K562 (cell line): Measurements from ENCODE around the gene GRK1.

Source experiments
- ARID2 ChIP-seq: fragments of 450-650 bp; IDR thresholded peaks from 2 replicates; pipeline ENCODE4 v1.6.1; 2017; ENCODE audit warnings: antibody characterized with exemption, mild to moderate bottlenecking
- CHD1 ChIP-seq: fragments of 200-600 bp; sonication (generic); IDR thresholded peaks from one replicate; pipeline ENCODE4 v1.6.1; 2012; ENCODE audit warnings: mild to moderate bottlenecking, moderate library complexity, low read length, inconsistent platforms
- FIP1L1 ChIP-seq: fragments of 200-400 bp; formaldehyde crosslinking; IDR thresholded peaks from 2 replicates; pipeline ENCODE4 v1.6.1; 2018; ENCODE audit warnings: mild to moderate bottlenecking, low read depth, low read length; ENCODE audit not compliant: poor library complexity, severe bottlenecking
- FOXP4 ChIP-seq: sonication (generic); formaldehyde crosslinking; IDR thresholded peaks from 2 replicates; pipeline ENCODE4 v1.8.0; 2022; ENCODE audit warnings: mild to moderate bottlenecking, missing genetic modification reagents, borderline replicate concordance
- STAG1 ChIP-seq: sonication (generic); formaldehyde crosslinking; IDR thresholded peaks from 2 replicates; pipeline ENCODE4 v1.5.0; 2020; ENCODE audit warnings: missing genetic modification reagents, borderline replicate concordance
- TBL1XR1 ChIP-seq, 2 experiments: IDR thresholded peaks; 2 replicates each; pipeline ENCODE4 v1.6.1; 2012; ENCODE audit warnings: improper control_type of control experiment in 2 of 2, low read length in 2 of 2, mild to moderate bottlenecking in 1 of 2

- TF ChIP-seq ARID2: no peak
- TF ChIP-seq FOXP4: no peak
- TF ChIP-seq TBL1XR1 (IDR thresholded peaks at IDR 0.05; ENCODE audit: low read length in 2 of 2): no peak
- no peak for TF ChIP-seq FIP1L1
- TF ChIP-seq STAG1 (CRISPR knock-in tag): no peak
- no peak for TF ChIP-seq CHD1
Observed at GRCh38 chr13:113618455-113618854, 48.6 kb upstream of the GRK1 start.
